Activated B cell treated with CpG ODN at 0.5 μM for 24 hours (primary cell): ENCODE measurements around the gene AQR. TPM values are rescaled to one million over a fixed set of nuclear protein-coding genes. Genes with fewer than 3 reads are reported as not detected.

ENCODE experiments used
- ATAC-seq: fragments of 200-7000 bp; cut with Tn5 transposase; one replicate; pipeline ENCODE4 v1.10.0; 2021; ENCODE audit warnings: low read depth, mild to moderate bottlenecking, moderate library complexity
- CTCF ChIA-PET: fragments of 350-600 bp; sonication (Branson Sonifier 250); formaldehyde crosslinking; loops from one replicate; lab custom pipeline; 2021; ENCODE audit warnings: antibody characterized with exemption; lab: Charles Lee
- POLR2A ChIA-PET: fragments of 350-600 bp; sonication (Branson Sonifier 250); formaldehyde crosslinking; loops from one replicate; lab custom pipeline; 2021; ENCODE audit warnings: antibody characterized with exemption; lab: Charles Lee
- DNase-seq: peaks from one replicate; pipeline ENCODE4 v3.0.0; 2022
- H3K27ac Mint-ChIP-seq: one replicate; pipeline ENCODE4 v1.8.0; 2020; ENCODE audit warnings: mixed read lengths
- H3K27me3 Mint-ChIP-seq: one replicate; pipeline ENCODE4 v1.8.0; 2021; ENCODE audit warnings: mixed read lengths
- H3K36me3 Mint-ChIP-seq: one replicate; pipeline ENCODE4 v1.8.0; 2021; ENCODE audit warnings: low read depth, mixed read lengths
- H3K4me1 Mint-ChIP-seq: one replicate; pipeline ENCODE4 v1.8.0; 2021; ENCODE audit warnings: mixed read lengths
- H3K4me3 Mint-ChIP-seq: one replicate; pipeline ENCODE4 v1.8.0; 2020; ENCODE audit warnings: mild to moderate bottlenecking, mixed read lengths
- H3K9me3 Mint-ChIP-seq: one replicate; pipeline ENCODE4 v1.8.0; 2020; ENCODE audit warnings: mixed read lengths
- CTCF ChIP-seq: fragments of 200-600 bp; IDR thresholded peaks from one replicate; pipeline ENCODE4 v1.8.0; 2022; ENCODE audit warnings: antibody characterized with exemption, mild to moderate bottlenecking
- intact Hi-C: fragments of 100-400 bp; cut with micrococcal nuclease; formaldehyde crosslinking; loops from one replicate; pipeline ENCODE4 v1.15.1; 2024
- total RNA-seq: library from RNA; stranded (reverse); gene quantifications from 2 replicates; pipeline ENCODE4 v1.2.3, GENCODE V29; 2022

The AQR gene
- total RNA-seq, 1 donor from 2014 or later, result 48.6 TPM

DNA sequence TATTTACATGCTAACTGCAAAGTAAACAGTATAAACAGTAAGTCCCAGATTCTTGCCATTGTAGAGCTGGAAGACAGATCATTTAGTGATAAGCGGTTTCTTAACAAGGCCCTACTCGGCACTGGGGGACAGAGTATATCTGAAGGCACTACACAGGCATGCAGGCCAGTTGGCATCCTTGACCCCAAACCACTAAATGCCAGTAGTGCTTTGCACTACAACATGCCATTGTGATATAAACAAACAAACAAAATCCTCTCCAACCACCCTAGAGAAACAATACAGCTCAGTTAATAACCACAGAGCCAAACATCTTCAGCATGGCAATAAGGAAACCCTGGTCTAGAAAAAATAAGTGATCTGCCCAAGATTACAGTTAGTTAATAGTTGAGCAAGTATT, 5.3 kb downstream of the AQR start:
- ChIA-PET CTCF (no interaction called here), POLR2A (interaction anchor here (1.1 kb wide), 1 partner anchor 24 kb away, joined by 3 read pairs; the partner anchor contains the start of gene ZNF770)
- Mint-ChIP-seq H3K36me3 (peaks cover 60% of the 10 kb centered on the region), H3K4me3 (no peak overlapping the region), H3K27me3 (no peaks in the 10 kb centered on the region), H3K4me1 (peaks cover 37% of the 10 kb centered on the region), H3K9me3 (no peaks in the 10 kb centered on the region), H3K27ac (no peak overlapping the region)
- ATAC-seq, result no peak
- TF ChIP-seq CTCF, result no peak
- DNase-seq, result no peak
- intact Hi-C loops, result no loop called here

DNA sequence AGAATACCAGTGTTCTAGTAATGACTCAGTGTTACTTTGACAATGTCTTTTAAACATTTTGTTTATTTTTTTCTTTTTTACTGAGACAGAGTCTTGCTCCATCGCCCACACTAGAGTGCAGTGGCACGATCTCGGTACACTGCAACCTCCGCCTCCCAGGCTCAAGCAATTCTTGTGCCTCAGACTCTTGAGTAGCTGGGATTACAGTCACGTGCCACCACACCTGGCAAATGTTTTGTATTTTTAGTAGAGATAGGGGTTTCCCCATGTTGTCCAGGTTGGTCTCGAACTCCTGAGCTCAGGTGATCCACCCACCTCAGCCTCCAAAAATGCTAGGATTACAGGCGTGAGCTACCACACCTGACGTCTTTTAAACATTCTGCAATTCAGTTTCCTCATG, 15.7 kb downstream of the AQR start:
- Mint-ChIP-seq H3K36me3 (peaks cover 51% of the 10 kb centered on the region), H3K4me1 (no peaks in the 10 kb centered on the region), H3K27me3 (no peaks in the 10 kb centered on the region), H3K9me3 (no peaks in the 10 kb centered on the region), H3K27ac (no peak overlapping the region), H3K4me3 (no peak overlapping the region)
- ChIA-PET CTCF (no interaction called here), POLR2A (no interaction called here)
- DNase-seq (no peak), ATAC-seq (no peak)
- TF ChIP-seq CTCF, result no peak
- intact Hi-C loops, result no loop called here

GRCh38 chr15:34952481-34952880, 17.1 kb downstream of the AQR start:
- H3K36me3 Mint-ChIP-seq, result peaks cover 55% of the 10 kb centered on the region
- no peak overlapping the region for H3K27ac Mint-ChIP-seq
- TF ChIP-seq CTCF, result no peak
- no peaks in the 10 kb centered on the region for H3K27me3 Mint-ChIP-seq
- ChIA-PET CTCF (no interaction called here), POLR2A (no interaction called here)
- no peak for DNase-seq
- intact Hi-C loops, result no loop called here
- no peaks in the 10 kb centered on the region for H3K9me3 Mint-ChIP-seq
- no peak for ATAC-seq
- no peaks in the 10 kb centered on the region for H3K4me1 Mint-ChIP-seq
- H3K4me3 Mint-ChIP-seq, result no peak overlapping the region

DNA sequence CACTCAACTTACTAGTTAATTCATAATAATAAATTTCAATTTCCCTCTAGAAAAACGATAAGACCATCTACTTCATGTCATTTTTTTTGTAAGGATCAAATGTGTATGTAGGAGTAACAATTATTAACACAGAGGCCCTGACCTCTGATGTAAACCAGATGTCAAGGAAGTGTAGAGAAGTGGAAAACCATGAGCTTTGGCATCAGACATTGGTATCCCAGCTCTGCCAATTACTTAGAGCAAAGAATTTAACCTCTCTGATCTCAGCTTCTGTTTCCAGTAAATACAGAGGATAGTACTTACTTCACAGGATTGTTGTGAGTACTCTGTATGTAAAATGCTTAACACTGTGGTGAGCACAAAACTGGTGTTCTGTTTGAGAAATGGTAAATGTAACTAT, 17.5 kb downstream of the AQR start:
- no peaks in the 10 kb centered on the region for H3K27me3 Mint-ChIP-seq
- H3K27ac Mint-ChIP-seq, result no peak overlapping the region
- TF ChIP-seq CTCF, result no peak
- no peak for DNase-seq
- H3K4me3 Mint-ChIP-seq, result no peak overlapping the region
- intact Hi-C loops, result no loop called here
- ChIA-PET POLR2A (no interaction called here), CTCF (no interaction called here)
- no peaks in the 10 kb centered on the region for H3K4me1 Mint-ChIP-seq
- H3K9me3 Mint-ChIP-seq, result no peaks in the 10 kb centered on the region
- ATAC-seq, result no peak
- peaks cover 56% of the 10 kb centered on the region for H3K36me3 Mint-ChIP-seq

DNA sequence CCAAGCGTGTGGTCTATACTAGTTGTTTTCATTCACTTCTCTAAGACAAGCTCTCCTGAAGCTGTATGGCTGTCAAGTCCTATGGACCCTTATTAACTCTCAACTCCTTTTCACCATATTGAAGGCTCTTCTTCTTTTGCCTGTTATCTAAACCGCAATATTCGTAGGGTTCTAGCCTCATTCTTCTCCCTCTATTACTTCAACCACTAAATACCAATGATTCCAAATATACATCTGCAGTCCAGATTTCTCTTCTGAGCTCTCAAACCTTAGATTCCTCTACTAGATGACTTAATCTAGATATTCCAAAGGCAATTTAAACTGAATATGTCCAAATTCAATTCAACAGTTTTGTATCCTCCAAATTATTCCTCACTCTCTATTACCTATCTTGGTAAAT, 24.6 kb downstream of the AQR start:
- no peak for DNase-seq
- ATAC-seq, result no peak
- H3K27ac Mint-ChIP-seq, result no peak overlapping the region
- H3K4me3 Mint-ChIP-seq, result no peak overlapping the region
- H3K9me3 Mint-ChIP-seq, result no peaks in the 10 kb centered on the region
- intact Hi-C loops, result no loop called here
- peaks cover 61% of the 10 kb centered on the region for H3K36me3 Mint-ChIP-seq
- H3K27me3 Mint-ChIP-seq, result no peaks in the 10 kb centered on the region
- H3K4me1 Mint-ChIP-seq, result no peaks in the 10 kb centered on the region
- no peak for TF ChIP-seq CTCF
- ChIA-PET CTCF (interaction anchor here (1.0 kb wide), 1 partner anchor 234 kb away, joined by 3 read pairs; no protein-coding TSS in a partner anchor), POLR2A (interaction anchor here (0.6 kb wide), 1 partner anchor 23 kb away, joined by 3 read pairs; no protein-coding TSS in a partner anchor)
